SHP77 treated with DMSO at 0.1 percent for 48 hours (cell line): ENCODE measurements around the gene MMGT1.

Experiments used
- DNase-seq: peaks from one replicate; lab custom pipeline; 2025; lab: John Stamatoyannopoulos, UW

Gene MMGT1

GRCh38 chrX:135973548-135974278 lies at the start of gene MMGT1:
Gene MMGT1, minus strand, starts transcription at chrX:135973988. Its CDS starts 313 bp downstream, at chrX:135973675.
- peak; percentile 47 for DNase-seq

DNA sequence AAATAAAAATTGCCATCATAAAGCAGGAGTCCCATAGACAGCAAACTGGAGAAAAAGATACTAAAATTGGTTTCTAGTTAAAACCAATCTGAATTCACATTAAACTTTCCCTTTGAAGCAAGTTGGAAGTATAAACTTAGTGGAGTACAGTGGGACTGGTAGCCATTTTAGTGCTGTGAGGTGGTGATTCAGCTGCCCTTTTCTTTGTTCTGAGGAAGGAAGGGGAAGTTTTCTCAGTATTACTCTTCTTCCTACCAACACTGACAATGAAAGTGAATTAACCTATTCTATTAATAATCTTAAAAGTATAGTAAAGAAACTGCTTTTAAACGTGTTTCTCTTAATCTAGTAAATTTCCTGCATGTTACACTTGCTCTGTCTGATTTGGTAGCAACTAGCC lies 48.1 kb upstream of the MMGT1 start:
- no peak for DNase-seq

GRCh38 chrX:136021160-136021559 lies 47.4 kb upstream of the MMGT1 start:
- no peak for DNase-seq

DNA sequence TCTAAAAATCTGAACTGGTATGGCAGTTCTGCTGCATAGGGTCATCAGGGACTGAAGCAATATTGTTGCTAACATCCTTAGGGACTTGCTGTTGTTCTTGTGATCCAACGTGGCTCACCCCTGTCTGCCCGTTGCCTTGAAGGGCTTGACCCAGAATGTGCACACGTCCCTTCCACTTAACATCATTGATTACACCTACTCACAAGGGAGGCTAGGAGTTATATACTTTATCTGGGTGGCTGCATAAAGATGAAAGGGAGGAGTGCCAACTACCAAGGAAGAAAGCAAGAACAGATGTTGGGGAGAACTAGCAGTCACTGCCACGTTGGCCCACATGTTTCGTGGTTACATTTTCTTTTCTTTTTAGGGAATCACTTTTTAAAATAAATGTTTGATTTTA lies 45.4 kb upstream of the MMGT1 start:
- no peak for DNase-seq

DNA sequence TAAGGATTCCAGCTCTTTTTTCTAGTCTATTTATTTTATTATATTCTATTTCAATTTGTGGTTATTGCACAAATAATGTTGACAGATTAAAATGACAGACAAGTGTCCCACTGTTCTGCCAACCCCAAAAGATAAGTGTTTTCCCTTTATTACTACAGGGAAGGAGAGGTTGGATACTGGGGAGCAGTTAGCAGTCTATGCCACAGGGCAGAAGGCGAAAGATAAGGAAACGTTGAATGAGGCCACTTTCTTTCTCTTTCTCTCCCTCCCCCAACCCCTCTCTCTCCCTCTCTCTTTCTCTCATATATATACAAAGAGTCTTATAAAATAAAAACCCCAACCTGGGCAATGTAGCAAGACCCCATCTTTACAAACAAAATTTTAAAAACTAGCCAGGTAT lies 43.1 kb upstream of the MMGT1 start:
- no peak for DNase-seq

DNA sequence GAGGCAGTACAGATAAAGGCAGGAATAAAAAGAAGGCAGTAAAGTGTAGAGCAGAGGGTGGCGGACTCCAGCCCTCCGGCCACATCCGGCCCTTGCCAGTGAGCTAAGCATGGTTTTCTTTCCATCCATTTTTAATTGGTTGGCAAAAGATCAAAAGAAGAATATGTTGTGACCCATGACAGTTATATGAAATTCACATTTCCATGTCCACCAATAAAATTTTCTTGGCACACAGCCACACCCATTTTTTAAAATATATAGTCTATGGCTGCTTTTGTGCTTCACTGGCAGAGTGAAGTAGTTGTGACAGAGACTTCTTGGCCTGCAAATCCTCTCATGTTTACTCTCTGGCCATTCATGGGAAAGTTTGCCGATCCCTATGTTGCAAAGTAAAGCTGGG lies 41.2 kb upstream of the MMGT1 start:
- DNase-seq, result no peak

DNA sequence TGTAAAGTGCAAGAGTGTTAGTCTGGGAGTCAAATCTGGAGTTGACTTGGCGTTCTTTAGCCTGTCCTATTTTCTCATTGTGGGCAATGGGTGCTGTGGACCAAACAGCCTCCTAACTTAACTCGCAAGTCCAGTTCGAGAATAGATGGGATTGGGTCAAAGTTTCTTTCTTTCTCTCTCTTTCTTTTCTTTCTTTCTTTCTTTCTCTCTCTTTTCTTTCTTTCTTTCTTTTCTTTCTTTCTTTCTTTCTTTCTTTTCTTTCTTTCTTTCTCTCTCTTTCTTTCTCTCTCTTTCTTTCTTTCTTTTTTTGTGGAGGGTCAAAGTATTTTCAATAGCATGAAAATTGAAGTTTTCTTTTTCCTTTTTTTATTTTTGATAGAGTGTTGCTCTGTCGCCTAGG lies 14.5 kb upstream of the MMGT1 start:
- DNase-seq, result no peak

DNA sequence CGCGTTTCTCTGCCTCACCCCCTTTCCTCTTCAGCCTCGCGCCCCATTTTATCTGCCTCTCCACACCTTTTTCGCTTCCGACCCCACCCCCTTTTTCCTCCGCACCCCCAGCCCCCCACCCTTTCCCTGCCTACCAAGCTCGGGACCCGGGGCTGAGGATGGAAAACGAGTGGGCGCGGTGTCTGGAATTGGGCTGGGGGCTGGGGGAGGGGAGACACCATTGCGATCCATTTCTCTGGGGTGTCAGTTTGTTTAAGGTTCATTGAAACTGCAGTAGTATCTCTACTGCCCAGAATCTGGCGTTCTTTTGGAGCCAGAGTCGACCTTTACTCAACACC lies 12.2 kb upstream of the MMGT1 start:
- no peak for DNase-seq

DNA sequence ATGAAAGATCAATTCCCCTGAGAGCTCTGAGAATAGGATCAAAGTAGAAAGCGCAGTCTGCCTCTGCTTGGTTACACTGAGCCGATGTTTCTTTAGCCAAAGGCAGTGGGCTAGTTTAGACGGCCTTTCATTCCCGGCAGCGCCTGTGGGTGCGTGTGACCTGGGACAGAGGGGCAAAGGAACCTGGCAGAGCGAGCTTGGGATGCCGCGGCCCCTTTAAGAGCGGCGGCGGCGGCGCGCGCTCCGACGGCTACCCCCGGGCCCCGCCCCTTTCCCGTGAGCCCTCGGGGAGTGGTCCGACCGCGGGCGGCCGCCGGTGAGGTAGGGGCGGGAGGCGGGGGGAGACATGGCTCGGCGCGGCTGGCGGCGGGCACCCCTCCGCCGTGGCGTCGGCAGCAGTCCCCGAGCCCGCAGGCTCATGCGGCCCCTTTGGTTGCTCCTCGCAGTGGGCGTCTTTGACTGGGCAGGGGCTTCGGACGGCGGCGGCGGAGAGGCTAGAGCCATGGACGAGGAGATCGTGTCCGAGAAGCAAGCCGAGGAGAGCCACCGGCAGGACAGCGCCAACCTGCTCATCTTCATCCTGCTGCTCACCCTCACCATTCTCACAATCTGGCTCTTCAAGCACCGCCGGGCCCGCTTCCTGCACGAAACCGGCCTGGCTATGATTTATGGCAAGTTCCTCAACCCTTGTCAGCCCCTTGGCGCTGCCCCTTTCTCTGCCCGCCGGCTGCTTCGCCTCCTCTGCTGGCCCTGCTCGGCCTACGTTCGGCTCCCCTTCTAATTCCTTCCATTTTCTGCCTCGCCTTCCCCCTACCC lies 11.6 kb upstream of the MMGT1 start, which contains the start of gene SLC9A6:
Gene SLC9A6, plus strand, starts transcription at position 279 of the 816 bp plus-strand sequence. Its CDS starts 224 bp downstream, at position 503.
- no peak for DNase-seq

- no peak for DNase-seq
Observed at GRCh38 chrX:135984791-135985156, 11.0 kb upstream of the MMGT1 start.

- no peak for DNase-seq
Observed at GRCh38 chrX:135984256-135984655, 10.5 kb upstream of the MMGT1 start.

DNA sequence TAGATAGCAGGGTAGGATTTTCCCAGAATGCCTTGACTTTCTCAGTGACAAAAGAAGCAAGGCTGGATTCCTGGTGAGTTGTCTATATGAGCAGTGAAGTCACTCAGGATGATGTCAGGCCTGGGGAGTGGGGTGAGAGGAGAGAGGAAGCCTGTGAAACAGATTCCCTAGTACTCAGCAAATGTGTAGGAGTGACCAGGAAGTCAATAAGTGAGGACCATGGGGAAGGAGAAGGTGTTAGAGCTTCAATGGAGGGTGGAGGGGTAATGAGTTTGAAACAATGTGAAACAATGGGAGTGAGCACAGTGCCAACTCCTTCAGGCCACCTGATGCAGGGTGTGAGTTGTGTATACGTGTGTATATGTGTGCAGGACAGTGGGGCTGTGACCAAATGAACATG lies 9.1 kb upstream of the MMGT1 start:
- no peak for DNase-seq

DNA sequence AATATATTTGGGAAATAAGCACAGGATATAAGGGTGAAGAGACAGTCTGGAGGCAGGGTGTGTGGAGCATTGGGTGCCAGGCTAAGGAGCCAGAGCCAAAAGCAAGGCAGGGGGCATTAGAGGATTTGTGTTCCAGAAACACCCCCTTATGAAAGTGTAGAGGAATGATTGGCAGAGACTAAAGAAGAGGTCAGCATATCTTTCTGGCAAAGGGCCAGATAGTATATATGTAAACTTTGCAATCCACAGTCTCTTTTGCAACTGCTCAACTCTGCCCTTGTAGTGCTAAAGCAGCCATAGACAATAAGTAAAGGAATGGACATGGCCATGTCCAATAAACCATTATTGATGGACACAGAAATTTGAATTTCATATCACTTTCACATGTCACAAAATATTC lies 7.9 kb upstream of the MMGT1 start:
- DNase-seq, result no peak

GRCh38 chrX:135981010-135981409 lies 7.2 kb upstream of the MMGT1 start:
- no peak for DNase-seq

DNA sequence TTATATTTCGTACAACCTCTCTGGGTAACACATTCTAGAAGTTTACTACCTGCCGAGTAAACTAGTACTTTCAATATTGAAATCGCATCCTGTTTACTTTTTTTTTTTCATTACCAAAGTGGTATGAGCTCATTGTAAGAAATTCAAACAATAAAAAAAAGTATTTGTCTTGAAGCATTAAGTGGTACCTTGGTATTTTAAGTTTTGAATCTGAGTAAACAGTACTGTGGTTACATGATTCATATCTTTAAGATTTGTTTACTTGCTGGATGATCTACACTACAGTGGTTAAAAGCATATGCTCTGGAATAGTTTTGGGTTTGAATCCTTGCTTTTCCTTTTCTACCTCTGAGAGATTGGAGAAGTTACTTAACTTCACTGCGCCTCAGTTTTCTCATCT lies 3.8 kb upstream of the MMGT1 start:
- DNase-seq, result no peak

GRCh38 chrX:135975421-135975820 lies 1.6 kb upstream of the MMGT1 start:
- DNase-seq, result no peak

DNA sequence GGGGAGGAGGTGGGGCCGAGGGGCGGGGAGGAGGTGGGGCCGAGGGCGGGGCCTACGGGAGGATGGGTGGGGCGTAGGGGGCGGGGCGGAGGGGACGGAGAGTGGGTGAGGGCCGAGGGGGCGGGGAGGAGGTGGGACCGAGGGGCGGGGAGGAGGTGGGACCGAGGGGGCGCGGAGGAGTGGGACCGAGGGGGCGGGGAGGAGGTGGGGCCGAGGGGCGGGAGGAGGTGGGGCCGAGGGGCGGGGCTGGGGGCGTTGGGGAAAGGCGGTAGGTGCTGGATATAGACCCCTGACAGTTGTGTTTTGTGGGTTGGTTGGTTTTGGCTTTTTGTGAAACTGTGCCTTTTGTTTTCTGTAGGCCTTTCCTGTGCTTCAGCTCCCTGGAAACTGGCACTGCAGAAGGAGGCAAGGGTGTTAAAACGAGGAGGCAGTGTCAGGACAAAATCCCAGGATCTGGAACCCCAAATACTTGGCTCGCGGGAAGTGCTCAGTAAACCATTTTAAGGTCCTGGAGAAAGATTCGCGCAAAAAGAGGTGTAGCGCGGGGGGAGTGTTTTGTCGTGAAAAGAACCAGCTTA lies 580 bp upstream of the MMGT1 start:
- no peak for DNase-seq

DNA sequence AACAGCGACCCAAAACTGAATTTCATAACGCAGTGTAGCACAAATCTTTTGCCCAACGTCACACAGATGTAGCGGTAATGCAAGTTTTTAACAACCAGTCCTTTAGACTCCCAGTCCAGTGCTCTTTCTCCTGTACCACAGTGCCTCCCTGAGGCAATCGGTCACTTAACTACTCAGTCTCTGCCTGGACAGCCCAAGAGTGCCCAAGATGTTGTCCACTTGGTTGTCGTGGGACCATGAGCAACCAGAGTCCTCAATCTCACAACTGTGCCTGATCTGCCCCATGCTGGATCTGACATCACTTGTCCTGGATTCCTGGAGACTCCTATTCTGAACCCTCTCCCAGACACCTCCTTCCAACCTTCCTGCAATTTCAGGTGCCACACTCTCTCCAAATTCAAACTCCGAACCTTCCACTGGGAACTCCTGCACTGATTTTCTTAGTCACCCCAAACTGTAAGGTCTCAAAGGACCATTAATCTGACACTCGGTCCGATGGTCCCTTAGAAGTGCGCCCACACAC lies 702 bp downstream of the MMGT1 start:
- no peak for DNase-seq

DNA sequence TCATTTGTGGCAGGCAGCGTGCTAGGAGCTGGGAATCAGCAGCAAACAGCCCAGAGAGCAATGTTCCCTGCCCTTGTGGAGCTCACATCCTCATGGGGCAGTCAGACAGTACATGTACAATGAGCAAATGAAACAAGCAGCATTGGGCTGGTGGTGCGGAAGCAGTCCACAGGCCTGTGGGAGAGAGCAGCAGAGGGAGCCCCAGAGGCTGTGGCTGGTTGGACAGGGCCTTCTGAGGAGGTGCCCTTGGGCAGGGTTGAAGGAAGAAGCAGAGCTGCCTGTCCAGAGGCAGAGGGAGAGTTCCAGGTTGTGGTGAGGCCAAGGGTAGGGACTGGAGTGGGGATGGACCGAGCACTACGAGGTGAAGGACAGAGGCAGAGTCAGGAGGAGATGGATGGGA lies 22.5 kb downstream of the MMGT1 start:
- DNase-seq, result no peak

- no peak for DNase-seq
Observed at GRCh38 chrX:135944486-135944885, 29.3 kb downstream of the MMGT1 start.

DNA sequence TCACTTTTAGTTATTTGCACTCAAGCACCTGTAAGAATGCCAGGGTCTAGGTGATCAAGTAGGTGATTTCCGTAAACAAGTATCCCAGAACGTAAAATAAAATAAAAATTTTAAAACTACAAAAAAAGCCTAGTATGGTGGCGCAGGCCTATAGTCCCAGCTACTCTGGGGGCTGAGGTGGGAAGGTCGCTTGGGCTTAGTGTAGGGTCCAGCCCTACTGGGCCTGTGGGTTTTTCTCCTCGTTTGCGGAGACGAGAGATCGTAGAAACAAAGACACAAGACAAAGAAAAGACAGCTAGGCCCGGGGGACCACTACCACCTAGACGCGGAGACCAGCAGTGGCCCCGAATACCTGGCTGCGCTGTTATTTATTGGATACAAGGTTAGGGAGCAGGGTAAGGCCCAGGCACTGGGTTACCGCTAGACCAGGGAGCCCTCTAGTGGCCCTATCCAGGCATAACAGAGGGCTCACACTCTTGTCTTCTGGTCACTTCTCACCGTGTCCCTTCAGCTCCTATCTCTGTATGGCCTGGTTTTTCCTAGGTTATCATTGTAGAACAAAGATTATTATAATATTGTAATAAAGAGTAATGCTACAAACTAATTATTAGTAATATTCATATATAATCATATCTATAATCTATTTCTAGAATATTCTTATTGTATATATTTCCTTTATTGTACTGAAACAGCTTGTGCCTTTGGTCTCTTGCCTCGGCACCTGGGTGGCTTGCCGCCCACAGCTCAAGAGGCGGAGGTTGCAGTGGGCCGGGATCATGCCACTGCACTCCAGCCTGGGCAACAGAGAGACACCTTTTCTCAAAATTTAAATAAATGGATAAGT lies 41.9 kb downstream of the MMGT1 start:
- DNase-seq, result peak; percentile 10

DNA sequence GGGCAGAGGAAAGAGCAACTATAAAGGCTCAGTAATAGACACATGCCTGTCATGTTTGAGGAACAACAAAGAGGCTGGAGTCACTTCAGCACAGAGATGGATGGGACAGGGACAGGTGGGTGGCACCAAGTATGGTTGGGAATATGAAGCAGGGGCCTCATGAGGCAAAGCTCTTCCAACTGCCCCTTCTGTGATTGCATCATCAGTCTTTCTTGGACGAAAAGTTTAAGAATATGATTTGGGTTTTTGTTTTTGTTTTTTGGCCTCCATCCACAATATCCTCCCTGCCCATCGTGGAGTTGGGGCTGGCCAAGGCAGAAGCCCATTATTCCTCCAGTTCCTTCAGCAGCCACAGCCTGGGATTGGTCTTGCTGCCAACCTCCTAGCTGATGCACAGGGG lies 45.9 kb downstream of the MMGT1 start:
- DNase-seq, result no peak
